Measurements from ENCODE around the gene MYO3B. TPM values are rescaled to one million over a fixed set of nuclear protein-coding genes. Genes with fewer than 3 reads are reported as not detected.
A peak's percentile ranks its signal among the peaks of the same experiment; 100 is the strongest.

MYO3B gene, protein sequence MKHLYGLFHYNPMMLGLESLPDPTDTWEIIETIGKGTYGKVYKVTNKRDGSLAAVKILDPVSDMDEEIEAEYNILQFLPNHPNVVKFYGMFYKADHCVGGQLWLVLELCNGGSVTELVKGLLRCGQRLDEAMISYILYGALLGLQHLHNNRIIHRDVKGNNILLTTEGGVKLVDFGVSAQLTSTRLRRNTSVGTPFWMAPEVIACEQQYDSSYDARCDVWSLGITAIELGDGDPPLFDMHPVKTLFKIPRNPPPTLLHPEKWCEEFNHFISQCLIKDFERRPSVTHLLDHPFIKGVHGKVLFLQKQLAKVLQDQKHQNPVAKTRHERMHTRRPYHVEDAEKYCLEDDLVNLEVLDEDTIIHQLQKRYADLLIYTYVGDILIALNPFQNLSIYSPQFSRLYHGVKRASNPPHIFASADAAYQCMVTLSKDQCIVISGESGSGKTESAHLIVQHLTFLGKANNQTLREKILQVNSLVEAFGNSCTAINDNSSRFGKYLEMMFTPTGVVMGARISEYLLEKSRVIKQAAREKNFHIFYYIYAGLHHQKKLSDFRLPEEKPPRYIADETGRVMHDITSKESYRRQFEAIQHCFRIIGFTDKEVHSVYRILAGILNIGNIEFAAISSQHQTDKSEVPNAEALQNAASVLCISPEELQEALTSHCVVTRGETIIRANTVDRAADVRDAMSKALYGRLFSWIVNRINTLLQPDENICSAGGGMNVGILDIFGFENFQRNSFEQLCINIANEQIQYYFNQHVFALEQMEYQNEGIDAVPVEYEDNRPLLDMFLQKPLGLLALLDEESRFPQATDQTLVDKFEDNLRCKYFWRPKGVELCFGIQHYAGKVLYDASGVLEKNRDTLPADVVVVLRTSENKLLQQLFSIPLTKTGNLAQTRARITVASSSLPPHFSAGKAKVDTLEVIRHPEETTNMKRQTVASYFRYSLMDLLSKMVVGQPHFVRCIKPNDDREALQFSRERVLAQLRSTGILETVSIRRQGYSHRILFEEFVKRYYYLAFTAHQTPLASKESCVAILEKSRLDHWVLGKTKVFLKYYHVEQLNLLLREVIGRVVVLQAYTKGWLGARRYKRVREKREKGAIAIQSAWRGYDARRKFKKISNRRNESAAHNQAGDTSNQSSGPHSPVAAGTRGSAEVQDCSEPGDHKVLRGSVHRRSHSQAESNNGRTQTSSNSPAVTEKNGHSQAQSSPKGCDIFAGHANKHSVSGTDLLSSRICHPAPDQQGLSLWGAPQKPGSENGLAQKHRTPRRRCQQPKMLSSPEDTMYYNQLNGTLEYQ (N-terminal part only)
- 6.4 TPM for total RNA-seq
- polyA plus RNA-seq (ENCODE audit: insufficient read depth, low read depth, low replicate concordance) = 3.5 TPM
- long read RNA-seq, donor 1 = 0 reads
- long read RNA-seq, donor 2 = 0 reads
- long read RNA-seq, donor 3 = 0 reads
- long read RNA-seq, donor 4 = 0 reads
- long read RNA-seq, donor 5 = 0 reads
- long read RNA-seq, donor 6 = 0 reads
- long read RNA-seq, donor 7, partial matches to known transcripts = 1 of 1 reads
- long read RNA-seq, donor 7, other reads (novel, unspliced or antisense) = 0 of 1 reads
- long read RNA-seq, donor 8 = 0 reads
- long read RNA-seq, donor 9 = 0 reads
- long read RNA-seq, donor 10 = 0 reads

DNA sequence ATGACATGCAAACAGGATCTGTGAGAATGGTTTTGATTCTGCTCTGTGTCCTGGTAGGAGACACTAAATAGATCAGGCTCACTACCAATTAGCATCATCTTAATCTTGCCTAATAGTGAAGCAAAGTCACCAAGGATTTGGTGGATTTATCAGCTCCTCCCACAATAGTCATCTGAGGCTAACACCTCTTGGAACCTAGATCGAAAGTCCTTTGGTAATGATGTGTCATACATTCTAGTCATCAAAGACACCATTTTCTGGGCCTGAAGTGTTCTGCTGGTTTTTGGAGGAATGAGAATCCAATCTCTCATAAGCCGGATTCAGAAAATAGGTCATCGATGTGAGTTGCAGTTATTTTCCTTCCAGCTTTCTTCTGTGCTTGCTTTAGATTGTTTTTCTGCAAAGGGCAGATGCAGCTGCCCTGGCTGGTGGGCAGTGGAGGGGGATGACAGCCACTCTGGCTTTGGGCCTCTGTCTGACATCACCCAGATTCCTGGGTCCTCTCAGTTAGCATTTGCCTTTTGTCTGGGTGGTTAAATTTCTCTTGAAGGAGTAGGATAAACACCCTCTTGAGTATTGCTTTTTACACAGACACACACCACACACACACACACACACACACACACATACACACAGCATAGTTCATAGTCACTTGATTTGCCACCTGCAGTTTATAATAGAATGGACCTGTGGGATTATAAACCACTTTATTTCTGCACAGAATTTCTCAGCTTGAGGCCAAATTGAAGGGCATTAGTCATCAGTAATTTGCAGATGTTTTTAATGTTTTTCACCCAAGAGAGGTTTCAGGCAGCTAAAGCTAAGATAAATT, at the start of gene MYO3B:
Gene MYO3B, plus strand, starts transcription at position 198 of the 832 bp plus-strand sequence. Its CDS starts 141 bp downstream, at position 339.
- H3K9me3 ChIP-seq (ENCODE audit: control insufficient read depth in 2 of 3, insufficient read depth in 1 of 3, low read length in 3 of 3) = no peaks in the 10 kb centered on the region
- DNase-seq (no peak), FAIRE-seq (no peak)
- peak within 1 kb of the TSS in 1 of 3 donors; percentile 4 for H3K9ac ChIP-seq (ENCODE audit: low read length in 3 of 3)
- no peaks in the 10 kb centered on the region for H3K36me3 ChIP-seq (ENCODE audit: control insufficient read depth in 2 of 3, insufficient read depth in 3 of 3, low read length in 3 of 3)
- H3K27me3 ChIP-seq (ENCODE audit: control insufficient read depth, insufficient read depth, low read length) = no peaks in the 10 kb centered on the region
- H3K4me3 ChIP-seq (ENCODE audit: low read length in 3 of 3) = no peak within 1 kb of the TSS
- peak within 1 kb of the TSS; percentile 13 to 35 for H3K27ac ChIP-seq (ENCODE audit: low read depth in 2 of 2, low read length in 2 of 2)
- intact Hi-C loops (cut with DNase I) = no loop called here
- peaks cover 0 to 5% (median 2%) of the 10 kb centered on the region in 3 donors for H3K4me1 ChIP-seq (ENCODE audit: control insufficient read depth in 2 of 3, insufficient read depth in 2 of 3, low read depth in 1 of 3, low read length in 3 of 3)
- TF ChIP-seq, protein P1, sequence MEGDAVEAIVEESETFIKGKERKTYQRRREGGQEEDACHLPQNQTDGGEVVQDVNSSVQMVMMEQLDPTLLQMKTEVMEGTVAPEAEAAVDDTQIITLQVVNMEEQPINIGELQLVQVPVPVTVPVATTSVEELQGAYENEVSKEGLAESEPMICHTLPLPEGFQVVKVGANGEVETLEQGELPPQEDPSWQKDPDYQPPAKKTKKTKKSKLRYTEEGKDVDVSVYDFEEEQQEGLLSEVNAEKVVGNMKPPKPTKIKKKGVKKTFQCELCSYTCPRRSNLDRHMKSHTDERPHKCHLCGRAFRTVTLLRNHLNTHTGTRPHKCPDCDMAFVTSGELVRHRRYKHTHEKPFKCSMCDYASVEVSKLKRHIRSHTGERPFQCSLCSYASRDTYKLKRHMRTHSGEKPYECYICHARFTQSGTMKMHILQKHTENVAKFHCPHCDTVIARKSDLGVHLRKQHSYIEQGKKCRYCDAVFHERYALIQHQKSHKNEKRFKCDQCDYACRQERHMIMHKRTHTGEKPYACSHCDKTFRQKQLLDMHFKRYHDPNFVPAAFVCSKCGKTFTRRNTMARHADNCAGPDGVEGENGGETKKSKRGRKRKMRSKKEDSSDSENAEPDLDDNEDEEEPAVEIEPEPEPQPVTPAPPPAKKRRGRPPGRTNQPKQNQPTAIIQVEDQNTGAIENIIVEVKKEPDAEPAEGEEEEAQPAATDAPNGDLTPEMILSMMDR (IDR thresholded peaks at IDR 0.05; ENCODE audit: borderline replicate concordance, extremely low read depth, insufficient read depth) = no peak

DNA sequence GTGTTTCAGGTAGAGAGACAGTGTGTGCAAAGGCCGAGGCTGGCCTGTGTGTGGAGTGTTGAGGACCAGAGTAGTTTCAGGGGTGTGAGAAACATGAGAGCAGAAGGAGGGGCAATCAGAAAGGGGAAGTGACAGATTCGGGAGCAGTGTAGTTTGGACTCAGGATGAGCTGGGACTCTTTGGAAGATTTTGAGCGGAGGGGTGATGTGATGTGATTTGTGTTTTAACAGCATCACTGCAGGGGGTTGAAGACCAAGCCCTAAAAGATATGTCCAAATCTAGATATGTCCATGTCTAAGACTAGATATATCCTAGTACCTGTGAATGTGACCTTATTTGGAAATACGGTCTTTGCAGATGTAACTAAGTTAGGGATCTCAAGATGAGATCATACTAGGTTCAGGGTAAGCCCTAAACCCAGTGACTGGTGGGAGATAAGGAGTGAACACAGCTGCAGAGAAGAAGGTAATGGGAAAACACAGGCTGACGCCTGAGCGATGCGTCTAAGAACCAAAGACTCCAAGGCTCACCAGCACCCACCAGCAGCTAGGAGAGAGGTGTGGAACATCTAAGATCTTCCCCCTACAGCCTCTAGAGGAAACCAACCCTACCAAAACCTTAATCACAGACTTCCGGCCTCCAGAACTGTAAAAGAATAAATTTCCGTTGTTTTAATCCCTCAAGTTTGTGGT, 38.5 kb upstream of the MYO3B start:
- no peaks in the 10 kb centered on the region for H3K36me3 ChIP-seq (ENCODE audit: control insufficient read depth in 2 of 3, insufficient read depth in 3 of 3, low read length in 3 of 3)
- TF ChIP-seq, protein P1 (IDR thresholded peaks at IDR 0.05; ENCODE audit: borderline replicate concordance, extremely low read depth, insufficient read depth) = no peak
- H3K4me3 ChIP-seq (ENCODE audit: low read length in 3 of 3) = no peak overlapping the region
- no peak overlapping the region for H3K27ac ChIP-seq (ENCODE audit: low read depth in 2 of 2, low read length in 2 of 2)
- intact Hi-C loops (cut with DNase I) = no loop called here
- no peaks in the 10 kb centered on the region for H3K9me3 ChIP-seq (ENCODE audit: control insufficient read depth in 2 of 3, insufficient read depth in 1 of 3, low read length in 3 of 3)
- FAIRE-seq (no peak), DNase-seq (no peak)
- no peaks in the 10 kb centered on the region for H3K27me3 ChIP-seq (ENCODE audit: control insufficient read depth, insufficient read depth, low read length)
- H3K9ac ChIP-seq (ENCODE audit: low read length in 3 of 3) = no peak overlapping the region
- H3K4me1 ChIP-seq (ENCODE audit: control insufficient read depth in 2 of 3, insufficient read depth in 2 of 3, low read depth in 1 of 3, low read length in 3 of 3) = peaks cover 0 to 4% (median 0%) of the 10 kb centered on the region in 3 donors
